ENCODE data around the gene PRMT1. TPM values are rescaled to one million over a fixed set of nuclear protein-coding genes. Genes with fewer than 3 reads are reported as not detected.
A peak's percentile ranks its signal among the peaks of the same experiment; 100 is the strongest.

PRMT1 gene
- total and polyA plus RNA-seq, 2 of the 13 experiments (the other 11 are each of a cell fraction or from before 2014, with no cell fraction given) = 324 to 374 TPM

DNA sequence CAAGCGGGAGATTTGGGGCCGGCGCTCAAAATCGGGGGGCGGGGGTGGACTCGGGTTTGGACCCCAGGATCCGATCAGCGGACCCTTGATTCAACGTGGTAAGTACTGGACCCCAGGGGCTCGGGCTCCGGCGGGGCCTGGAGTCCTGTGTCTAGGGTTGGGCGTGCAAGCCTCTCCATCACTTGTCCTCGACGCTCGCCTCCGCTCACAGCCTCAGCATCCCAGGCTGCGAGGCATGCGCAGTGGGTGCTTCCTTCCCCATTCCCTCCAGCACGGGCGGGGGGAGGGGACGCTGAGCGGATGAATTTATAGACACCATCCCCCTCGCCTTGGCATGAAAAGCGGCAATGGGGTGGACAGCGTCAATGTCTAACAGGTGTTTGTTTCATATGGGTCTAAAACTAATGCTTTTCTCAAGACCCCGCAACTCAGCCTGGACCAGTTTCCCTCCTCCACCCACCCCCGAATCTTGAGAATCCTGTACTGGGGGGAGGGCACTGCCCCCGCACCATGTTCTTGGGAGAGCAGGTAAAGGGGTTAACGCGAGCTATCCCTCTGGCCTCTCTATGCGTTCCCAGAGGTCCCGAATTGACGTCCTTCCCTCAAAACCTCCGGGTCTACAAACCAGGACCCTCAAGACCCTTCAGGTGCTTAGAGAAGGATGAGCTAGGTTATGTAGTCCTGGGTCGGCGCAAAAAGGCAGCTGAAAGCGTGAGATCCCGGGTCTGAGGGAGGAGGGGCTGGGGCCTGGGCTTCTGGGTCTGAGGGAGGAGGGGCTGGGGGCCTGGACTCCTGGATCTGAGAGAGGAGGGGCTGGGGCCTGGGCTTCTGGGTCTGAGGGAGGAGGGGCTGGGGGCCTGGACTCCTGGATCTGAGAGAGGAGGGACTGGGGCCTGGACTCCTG lies 14.4 kb downstream of the PRMT1 start:
- no peak overlapping the region for H3K4me2 ChIP-seq (ENCODE audit: low read depth, low read length)
- no TSS peak for BruUV-seq (replicated peaks)
- intact Hi-C loops (cut with micrococcal nuclease; ENCODE audit: unreplicated experiment) (no loop called here), in situ Hi-C loops (cut with HindIII; ENCODE audit: extremely low pct_ligation_motif_present, low pct_unique_long_range_greater_than_20kb) (no loop called here)
- no peaks in the 10 kb centered on the region for H3K79me2 ChIP-seq (ENCODE audit: insufficient read depth, low read length)
- H3K36me3 ChIP-seq (replicated peaks in 1 of 2; ENCODE audit: control insufficient read depth in 1 of 2, insufficient read depth in 2 of 2, low read length in 2 of 2) = peaks cover 4 to 14% of the 10 kb centered on the region in 2 experiments; a peak in 4 of 5 replicates
- H2AFZ ChIP-seq (ENCODE audit: low read length) = no peak overlapping the region
- no peak; the same call in 2 of the 3 replicates for ATAC-seq
- no peak for DNase-seq (ENCODE audit: low spot score)
- no peak for FAIRE-seq
- no peaks in the 10 kb centered on the region for H4K20me1 ChIP-seq (ENCODE audit: insufficient read depth, low read length)
- no peak overlapping the region for H3K9ac ChIP-seq (ENCODE audit: insufficient read depth, low read depth, low read length)
- 80% methylated on average over 36 of the region's 39 CpGs for WGBS (ENCODE audit: low lambda C conversion rate)
- no peaks in the 10 kb centered on the region for H3K4me1 ChIP-seq (ENCODE audit: insufficient read depth, low read length)
- no peaks in the 10 kb centered on the region for H3K9me3 ChIP-seq (ENCODE audit: low read length)
- TF ChIP-seq ARHGAP35 (CRISPR knock-in tag; IDR thresholded peaks at IDR 0.05; ENCODE audit: borderline replicate concordance) (no peak), PRMT3 (CRISPR knock-in tag; IDR thresholded peaks at IDR 0.05; ENCODE audit: borderline replicate concordance, low read depth) (no peak), GMEB2 (CRISPR knock-in tag; IDR thresholded peaks at IDR 0.05; ENCODE audit: low read depth) (no peak), AGO2 (optimal IDR thresholded peaks at IDR 0.05; ENCODE audit: low read depth, low read length) (peak; percentile 79), SKI (IDR thresholded peaks at IDR 0.05; ENCODE audit: partially characterized antibody) (no peak), KLF11 (CRISPR knock-in tag; IDR thresholded peaks at IDR 0.05) (no peak), KDM5A (IDR thresholded peaks at IDR 0.05; ENCODE audit: borderline replicate concordance, low read length) (no peak), AGO1 (IDR thresholded peaks at IDR 0.05; ENCODE audit: low read depth, low read length, poor library complexity, severe bottlenecking) (peak; percentile 45)
- H3K27me3 ChIP-seq (ENCODE audit: control insufficient read depth in 1 of 2, insufficient read depth in 2 of 2, low read length in 2 of 2) = no peaks in the 10 kb centered on the region
- CTCF ChIA-PET (ENCODE audit: low intra/inter-chr PET ratio, low total read pairs) = no interaction called here
- POLR2A ChIA-PET = no interaction called here
- no peak overlapping the region for H3K27ac ChIP-seq (ENCODE audit: extremely low read length, insufficient read depth, low read length)
- no peak overlapping the region for H3K4me3 ChIP-seq (replicated peaks in 1 of 3; ENCODE audit: insufficient read depth in 1 of 3, low read depth in 2 of 3, low read length in 3 of 3)

All from HepG2 (cell line).